SKM-1 (cell line): ENCODE data around the gene PHACTR1.
"Not testable (repeated sequence)": the region's sequence is repeated elsewhere in the genome, so short reads cannot be mapped to it uniquely, and the experiment has no call there.

Source experiments
- DNase-seq: peaks from one replicate; lab custom pipeline; 2025; ENCODE audit not compliant: unreplicated experiment; lab: John Stamatoyannopoulos, UW

The PHACTR1 gene

GRCh38 chr6:13299918-13300317 is 583.4 kb downstream of the PHACTR1 start:
- DNase-seq: no peak

- DNase-seq: no peak
These were observed 584.4 kb downstream of the PHACTR1 start for GRCh38 chr6:13300643-13301590.

GRCh38 chr6:13302291-13302690 is 585.7 kb downstream of the PHACTR1 start:
- no peak for DNase-seq

GRCh38 chr6:13302751-13303667 is 586.4 kb downstream of the PHACTR1 start:
- DNase-seq: peak; percentile 93

GRCh38 chr6:13303668-13304017 is 587.1 kb downstream of the PHACTR1 start:
- DNase-seq: no peak

- no peak for DNase-seq
These were observed 587.5 kb downstream of the PHACTR1 start for GRCh38 chr6:13304101-13304500.

- DNase-seq: no peak
These were observed 588.2 kb downstream of the PHACTR1 start for GRCh38 chr6:13304580-13305260.

GRCh38 chr6:13305288-13305687 is 588.7 kb downstream of the PHACTR1 start:
- no peak for DNase-seq

GRCh38 chr6:13305791-13306190 is 589.2 kb downstream of the PHACTR1 start:
- DNase-seq: no peak

- DNase-seq: no peak
These were observed 591.0 kb downstream of the PHACTR1 start for GRCh38 chr6:13307508-13307995.

- no peak for DNase-seq
These were observed 591.8 kb downstream of the PHACTR1 start for GRCh38 chr6:13308332-13308731.

GRCh38 chr6:13311155-13311554 is 594.6 kb downstream of the PHACTR1 start:
- DNase-seq: no peak

- no peak for DNase-seq
These were observed 598.2 kb downstream of the PHACTR1 start for GRCh38 chr6:13314806-13315205.

GRCh38 chr6:13315896-13316295 is 599.3 kb downstream of the PHACTR1 start:
- DNase-seq: no peak

- no peak for DNase-seq
These were observed 602.3 kb downstream of the PHACTR1 start for GRCh38 chr6:13318821-13319220.

- no peak for DNase-seq
These were observed 603.5 kb downstream of the PHACTR1 start for GRCh38 chr6:13319891-13320564.

GRCh38 chr6:13326031-13326586 is 609.5 kb downstream of the PHACTR1 start:
- not testable (repeated sequence) for DNase-seq

- DNase-seq: no peak
These were observed 611.1 kb downstream of the PHACTR1 start for GRCh38 chr6:13327691-13328075.

- DNase-seq: peak; percentile 83
These were observed 611.7 kb downstream of the PHACTR1 start, which contains the start of gene TBC1D7 for GRCh38 chr6:13328076-13328874. Gene TBC1D7 (minus strand): TSS chr6:13328537. CDS start chr6:13326898, 1,639 bp downstream.
